Panc1 (cell line): ENCODE measurements around the gene GRID2.

ENCODE experiments used
- CTCF ChIP-seq: fragments of 450-650 bp; IDR thresholded peaks from 2 replicates; pipeline ENCODE4 v1.5.1; 2017; ENCODE audit warnings: mild to moderate bottlenecking
- POLR2AphosphoS5 ChIP-seq: IDR thresholded peaks from 2 replicates; pipeline ENCODE4 v1.6.1; 2012; ENCODE audit warnings: mild to moderate bottlenecking, low read depth, low read length, moderate library complexity
- SIN3A ChIP-seq: IDR thresholded peaks from 2 replicates; pipeline ENCODE4 v1.6.1; 2012; ENCODE audit warnings: low read depth, mild to moderate bottlenecking, low read length, moderate library complexity, borderline replicate concordance; ENCODE audit not compliant: insufficient read depth
- TCF7L2 ChIP-seq: IDR thresholded peaks from 2 replicates; pipeline ENCODE4 v1.6.1; 2011; ENCODE audit warnings: mild to moderate bottlenecking, low read depth, low read length, inconsistent platforms
- TF ChIP-seq, protein P1 (sequence below), 2 experiments: IDR thresholded peaks; 2 replicates each; pipeline ENCODE4 v1.6.1; 2011 to 2012; ENCODE audit warnings: low read depth in 2 of 2, control low read depth in 1 of 2, low read length in 1 of 2, mild to moderate bottlenecking in 1 of 2, moderate library complexity in 1 of 2; ENCODE audit not compliant: insufficient read depth in 1 of 2

DNA sequence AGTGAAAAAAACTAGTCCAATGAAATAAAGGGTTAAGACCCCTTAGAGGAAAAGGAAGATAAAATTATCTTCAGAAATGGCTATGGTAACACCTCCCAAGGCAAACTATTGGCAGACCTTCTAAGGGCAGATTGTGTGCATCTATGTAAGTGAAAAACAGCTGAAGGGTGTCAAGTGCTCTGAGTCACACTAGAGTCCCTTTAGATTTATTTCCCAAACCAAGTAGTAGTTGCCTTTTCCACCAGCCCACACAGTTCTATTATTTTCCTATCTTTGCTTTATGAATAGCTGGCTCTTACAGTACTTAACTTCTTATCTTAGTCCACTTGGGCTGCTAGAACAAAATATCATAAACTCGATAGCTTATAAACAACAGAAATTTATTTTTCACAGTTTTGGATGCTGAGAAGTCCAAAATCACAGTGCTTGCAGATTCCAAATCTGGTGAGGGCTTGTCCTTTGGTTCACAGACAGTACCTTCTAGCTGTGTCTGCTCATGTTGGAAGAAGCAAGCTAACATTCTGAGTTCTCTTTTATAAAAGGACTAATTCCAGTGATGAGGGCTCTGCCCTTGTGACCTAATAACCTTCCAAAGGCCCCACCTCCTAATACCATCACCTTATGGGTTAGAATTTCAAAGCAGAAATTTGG, 143.6 kb downstream of the GRID2 start:
- TF ChIP-seq, protein P1, sequence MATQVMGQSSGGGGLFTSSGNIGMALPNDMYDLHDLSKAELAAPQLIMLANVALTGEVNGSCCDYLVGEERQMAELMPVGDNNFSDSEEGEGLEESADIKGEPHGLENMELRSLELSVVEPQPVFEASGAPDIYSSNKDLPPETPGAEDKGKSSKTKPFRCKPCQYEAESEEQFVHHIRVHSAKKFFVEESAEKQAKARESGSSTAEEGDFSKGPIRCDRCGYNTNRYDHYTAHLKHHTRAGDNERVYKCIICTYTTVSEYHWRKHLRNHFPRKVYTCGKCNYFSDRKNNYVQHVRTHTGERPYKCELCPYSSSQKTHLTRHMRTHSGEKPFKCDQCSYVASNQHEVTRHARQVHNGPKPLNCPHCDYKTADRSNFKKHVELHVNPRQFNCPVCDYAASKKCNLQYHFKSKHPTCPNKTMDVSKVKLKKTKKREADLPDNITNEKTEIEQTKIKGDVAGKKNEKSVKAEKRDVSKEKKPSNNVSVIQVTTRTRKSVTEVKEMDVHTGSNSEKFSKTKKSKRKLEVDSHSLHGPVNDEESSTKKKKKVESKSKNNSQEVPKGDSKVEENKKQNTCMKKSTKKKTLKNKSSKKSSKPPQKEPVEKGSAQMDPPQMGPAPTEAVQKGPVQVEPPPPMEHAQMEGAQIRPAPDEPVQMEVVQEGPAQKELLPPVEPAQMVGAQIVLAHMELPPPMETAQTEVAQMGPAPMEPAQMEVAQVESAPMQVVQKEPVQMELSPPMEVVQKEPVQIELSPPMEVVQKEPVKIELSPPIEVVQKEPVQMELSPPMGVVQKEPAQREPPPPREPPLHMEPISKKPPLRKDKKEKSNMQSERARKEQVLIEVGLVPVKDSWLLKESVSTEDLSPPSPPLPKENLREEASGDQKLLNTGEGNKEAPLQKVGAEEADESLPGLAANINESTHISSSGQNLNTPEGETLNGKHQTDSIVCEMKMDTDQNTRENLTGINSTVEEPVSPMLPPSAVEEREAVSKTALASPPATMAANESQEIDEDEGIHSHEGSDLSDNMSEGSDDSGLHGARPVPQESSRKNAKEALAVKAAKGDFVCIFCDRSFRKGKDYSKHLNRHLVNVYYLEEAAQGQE (IDR thresholded peaks at IDR 0.05; ENCODE audit: insufficient read depth in 1 of 2, low read depth in 2 of 2, low read length in 1 of 2), result no peak
- TF ChIP-seq CTCF, result no peak
- TF ChIP-seq POLR2AphosphoS5, result no peak
- no peak for TF ChIP-seq SIN3A
- no peak for TF ChIP-seq TCF7L2
